DMS79 (cell line): ENCODE results near the gene CEBPZ.
A peak's percentile ranks its signal among the peaks of the same experiment; 100 is the strongest.
"Not testable (repeated sequence)": the region's sequence is repeated elsewhere in the genome, so short reads cannot be mapped to it uniquely, and the experiment has no call there.

ENCODE experiments used
- DNase-seq: peaks from one replicate; lab custom pipeline; 2025; lab: John Stamatoyannopoulos, UW

Gene CEBPZ

GRCh38 chr2:37231241-37232130, at the start of gene CEBPZ, which contains the start of gene NDUFAF7:
TSS of gene CEBPZ (minus strand) at chr2:37231596. CDS start at chr2:37231567, 29 bp downstream.
TSS of gene NDUFAF7 (plus strand) at chr2:37231658. CDS start at chr2:37231706, 48 bp downstream.
- DNase-seq: peak; percentile 78

GRCh38 chr2:37276291-37276690, 44.9 kb upstream of the CEBPZ start:
- DNase-seq: no peak

- no peak for DNase-seq
Observed at GRCh38 chr2:37274359-37274965, 43.1 kb upstream of the CEBPZ start.

GRCh38 chr2:37271376-37272067, 40.1 kb upstream of the CEBPZ start:
- no peak for DNase-seq

GRCh38 chr2:37268111-37268510, 36.7 kb upstream of the CEBPZ start:
- DNase-seq: no peak

- DNase-seq: no peak
Observed at GRCh38 chr2:37267685-37268084, 36.3 kb upstream of the CEBPZ start.

GRCh38 chr2:37263839-37264238, 32.4 kb upstream of the CEBPZ start:
- no peak for DNase-seq

GRCh38 chr2:37262522-37262921, 31.1 kb upstream of the CEBPZ start:
- no peak for DNase-seq

- DNase-seq: no peak
Observed at GRCh38 chr2:37250869-37251740, 19.7 kb upstream of the CEBPZ start.

GRCh38 chr2:37246205-37246604, 14.8 kb upstream of the CEBPZ start:
- DNase-seq: no peak

GRCh38 chr2:37244755-37245154, 13.4 kb upstream of the CEBPZ start:
- DNase-seq: no peak

- DNase-seq: no peak
Observed at GRCh38 chr2:37244017-37244416, 12.6 kb upstream of the CEBPZ start.

- no peak for DNase-seq
Observed at GRCh38 chr2:37243435-37243834, 12.0 kb upstream of the CEBPZ start.

- DNase-seq: no peak
Observed at GRCh38 chr2:37232131-37232933, 936 bp upstream of the CEBPZ start.

GRCh38 chr2:37230581-37230980, 815 bp downstream of the CEBPZ start:
- DNase-seq: no peak

- no peak for DNase-seq
Observed at GRCh38 chr2:37228788-37229187, 2.6 kb downstream of the CEBPZ start.

- DNase-seq: no peak
Observed at GRCh38 chr2:37226863-37227262, 4.5 kb downstream of the CEBPZ start.

- DNase-seq: not testable (repeated sequence)
Observed at GRCh38 chr2:37225129-37225528, 6.3 kb downstream of the CEBPZ start.

- no peak for DNase-seq
Observed at GRCh38 chr2:37224063-37224462, 7.3 kb downstream of the CEBPZ start.

- DNase-seq: no peak
Observed at GRCh38 chr2:37223131-37223530, 8.3 kb downstream of the CEBPZ start.

- DNase-seq: no peak
Observed at GRCh38 chr2:37219046-37219445, 12.3 kb downstream of the CEBPZ start.
